Activated CD4-positive, alpha-beta T cell treated with anti-CD3 and anti-CD28 coated beads for 36 hours (primary cell): ENCODE results near the gene NT5C. TPM values are rescaled to one million over a fixed set of nuclear protein-coding genes. Genes with fewer than 3 reads are reported as not detected.
"Not testable (repeated sequence)": the region's sequence is repeated elsewhere in the genome, so short reads cannot be mapped to it uniquely, and the experiment has no call there.

Experiments
- ATAC-seq: fragments of 200-7000 bp; cut with Tn5 transposase; one replicate; pipeline ENCODE4 v1.10.0; 2021; ENCODE audit warnings: mild to moderate bottlenecking, moderate library complexity
- CTCF ChIA-PET: fragments of 350-600 bp; sonication (Branson Sonifier 250); formaldehyde crosslinking; loops from one replicate; lab custom pipeline; 2021; ENCODE audit warnings: antibody characterized with exemption; lab: Charles Lee
- POLR2A ChIA-PET: fragments of 350-600 bp; sonication (Branson Sonifier 250); formaldehyde crosslinking; loops from one replicate; lab custom pipeline; 2021; ENCODE audit warnings: antibody characterized with exemption, inconsistent platforms; lab: Charles Lee
- DNase-seq: peaks from one replicate; pipeline ENCODE4 v3.0.0-alpha.2; 2020
- H3K27ac Mint-ChIP-seq: one replicate; pipeline ENCODE4 v1.8.0; 2021; ENCODE audit warnings: mixed read lengths
- H3K27me3 Mint-ChIP-seq: one replicate; pipeline ENCODE4 v1.8.0; 2021; ENCODE audit warnings: mixed read lengths
- H3K36me3 Mint-ChIP-seq: one replicate; pipeline ENCODE4 v1.8.0; 2021; ENCODE audit warnings: low read depth, mixed read lengths
- H3K4me1 Mint-ChIP-seq: one replicate; pipeline ENCODE4 v1.8.0; 2021; ENCODE audit warnings: mixed read lengths
- H3K4me3 Mint-ChIP-seq: one replicate; pipeline ENCODE4 v1.8.0; 2021; ENCODE audit warnings: mild to moderate bottlenecking, moderate library complexity, mixed read lengths
- H3K9me3 Mint-ChIP-seq: one replicate; pipeline ENCODE4 v1.8.0; 2021; ENCODE audit warnings: low read depth, mixed read lengths
- intact Hi-C, 2 experiments: fragments of 100-400 bp; cut with DNase I in 1 of 2; cut with micrococcal nuclease in 1 of 2; formaldehyde crosslinking; loops; one replicate each; pipeline versions ENCODE4 v1.14.2 to v1.15.1; 2022 to 2024; cut with DNase I, micrococcal nuclease
- total RNA-seq, 2 experiments: library from RNA; stranded (reverse); gene quantifications; one replicate each; pipeline ENCODE4 v1.2.3, GENCODE V29; 2021

Gene NT5C
- total RNA-seq: 10 to 100 TPM; 51.7 to 61.5 TPM

- intact Hi-C loops: loop anchor here (1.0 to 5.0 kb wide), 8 partner anchors 17 to 169 kb away; partner anchors contain the start of genes ARMC7 (in 1 of the 2), GGA3 (in 1 of the 2), JPT1 (in 1 of the 2) and MRPS7 (in 1 of the 2)
- Mint-ChIP-seq H3K9me3 (no peaks in the 10 kb centered on the region), H3K4me3 (peak within 1 kb of the TSS; percentile 83), H3K27ac (peak within 1 kb of the TSS; percentile 90), H3K36me3 (peaks cover 23% of the 10 kb centered on the region), H3K27me3 (no peaks in the 10 kb centered on the region), H3K4me1 (peaks cover 11% of the 10 kb centered on the region)
- POLR2A ChIA-PET: interaction anchor here (0.5 to 1.8 kb wide), 5 partner anchors 13 to 207 kb away, joined by 3 to 9 read pairs (median 4); partner anchors contain the start of gene JPT1
- ATAC-seq (peak; percentile 82), DNase-seq (peak; percentile 84)
- CTCF ChIA-PET: interaction anchor here (0.6 to 7.0 kb wide), 22 partner anchors 11 to 281 kb away, joined by 3 to 72 read pairs (median 4); partner anchors contain the start of genes ARMC7, GGA3 and MRPS7
Observed at GRCh38 chr17:75131278-75132017, at the start of gene NT5C. Gene NT5C (minus strand): TSS chr17:75131742. CDS start chr17:75131707, 35 bp downstream.

DNA sequence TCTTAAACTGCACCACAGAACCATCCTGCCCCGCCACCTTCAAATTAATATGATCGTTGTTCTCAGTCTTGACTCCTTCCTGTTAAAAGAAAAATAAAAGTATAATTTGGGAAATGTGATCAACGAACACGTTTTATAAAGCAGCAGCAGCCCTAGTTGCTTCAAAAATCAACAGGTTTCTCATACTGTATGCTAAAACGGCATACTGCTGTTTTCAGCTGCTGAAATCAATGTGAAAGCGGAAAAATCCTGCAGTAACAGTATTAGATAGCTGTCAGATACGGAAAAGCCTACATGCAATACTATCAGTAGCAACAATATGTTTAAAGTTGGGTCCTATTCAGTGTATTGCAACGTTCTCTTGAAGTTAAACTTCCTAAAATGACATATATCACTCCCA, 49.6 kb upstream of the NT5C start:
- peak overlapping the region; percentile 97 for H3K4me3 Mint-ChIP-seq
- CTCF ChIA-PET: interaction anchor here (0.5 to 2.9 kb wide), 7 partner anchors 10 to 80 kb away, joined by 3 to 17 read pairs (median 4); partner anchors contain the start of genes GGA3 and MRPS7
- H3K9me3 Mint-ChIP-seq: no peaks in the 10 kb centered on the region
- intact Hi-C loops: loop anchor here (5.0 to 10.0 kb wide), 3 partner anchors 146 to 434 kb away; partner anchors contain the start of gene NHERF1 (in 1 of the 2)
- ATAC-seq (no peak), DNase-seq (no peak)
- peaks cover 45% of the 10 kb centered on the region for H3K4me1 Mint-ChIP-seq
- peaks cover 39% of the 10 kb centered on the region for H3K36me3 Mint-ChIP-seq
- POLR2A ChIA-PET: interaction anchor here (1.0 to 1.6 kb wide), 3 partner anchors 9 to 20 kb away, joined by 4 read pairs; no protein-coding TSS in a partner anchor
- H3K27ac Mint-ChIP-seq: peak overlapping the region; percentile 92
- no peaks in the 10 kb centered on the region for H3K27me3 Mint-ChIP-seq

DNA sequence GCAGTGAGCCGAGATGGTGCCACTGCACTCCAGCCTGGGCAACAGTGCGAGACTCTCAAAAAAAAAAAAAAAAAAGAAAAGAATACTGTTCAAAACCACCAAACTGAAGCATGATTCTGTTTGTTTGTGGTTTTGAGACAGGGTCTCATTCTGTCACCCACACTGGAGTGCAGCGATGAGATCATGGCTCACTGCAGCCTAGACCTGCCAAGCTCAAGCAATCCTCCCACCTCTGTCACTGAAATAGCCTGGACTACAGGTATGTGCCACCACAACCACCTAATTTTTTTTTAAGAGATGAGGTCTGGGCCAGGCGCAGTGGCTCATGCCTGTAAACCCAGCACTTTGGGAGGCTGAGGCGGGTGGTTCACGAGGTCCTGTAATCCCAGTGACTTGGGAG, 46.9 kb upstream of the NT5C start:
- peaks cover 60% of the 10 kb centered on the region for H3K36me3 Mint-ChIP-seq
- CTCF ChIA-PET: no interaction called here

DNA sequence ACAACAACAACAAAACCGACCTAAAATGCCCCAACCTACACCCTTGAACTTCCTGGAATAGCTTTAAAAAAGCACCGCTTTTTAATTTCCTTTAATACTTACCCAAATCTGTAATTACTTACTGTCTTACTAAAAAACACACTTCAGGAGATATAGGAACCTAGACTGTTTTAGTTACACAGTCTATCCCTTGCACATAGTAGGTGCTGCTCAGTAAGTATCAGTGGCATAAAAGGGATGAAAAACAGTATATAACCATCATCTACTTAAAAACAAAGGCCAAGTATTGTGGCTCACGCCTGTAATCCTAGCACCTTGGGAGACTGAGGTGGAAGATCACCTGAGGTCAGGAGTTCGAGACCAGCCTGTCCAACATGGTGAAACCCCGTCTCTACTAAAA, 45.1 kb upstream of the NT5C start:
- intact Hi-C loops: no loop called here
- Mint-ChIP-seq H3K27me3 (no peaks in the 10 kb centered on the region), H3K4me1 (peaks cover 39% of the 10 kb centered on the region), H3K9me3 (no peaks in the 10 kb centered on the region), H3K36me3 (peaks cover 70% of the 10 kb centered on the region), H3K4me3 (no peak overlapping the region), H3K27ac (no peak overlapping the region)
- ChIA-PET POLR2A (interaction anchor here (0.6 to 0.8 kb wide), 2 partner anchors 22 to 113 kb away, joined by 4 read pairs; partner anchors contain the start of genes JPT1 and SLC25A19), CTCF (interaction anchor here (0.7 to 8.3 kb wide), 4 partner anchors 12 to 215 kb away, joined by 3 to 61 read pairs (median 5); no protein-coding TSS in a partner anchor)
- ATAC-seq (no peak), DNase-seq (no peak)

More for the DNA sequence above, 46.9 kb upstream of the NT5C start:
- Mint-ChIP-seq H3K27me3 (no peaks in the 10 kb centered on the region), H3K27ac (no peak overlapping the region), H3K4me1 (peaks cover 36% of the 10 kb centered on the region), H3K4me3 (no peak overlapping the region), H3K9me3 (no peaks in the 10 kb centered on the region)
- DNase-seq (no peak), ATAC-seq (no peak)
- intact Hi-C loops: no loop called here
- POLR2A ChIA-PET: interaction anchor here (0.7 to 0.8 kb wide), 3 partner anchors 26 to 185 kb away, joined by 3 to 11 read pairs (median 5); partner anchors contain the start of gene NUP85

GRCh38 chr17:75174996-75175395, 43.5 kb upstream of the NT5C start:
- Mint-ChIP-seq H3K4me3 (no peak overlapping the region), H3K27me3 (no peaks in the 10 kb centered on the region), H3K9me3 (no peaks in the 10 kb centered on the region), H3K4me1 (peaks cover 28% of the 10 kb centered on the region), H3K27ac (no peak overlapping the region), H3K36me3 (peaks cover 61% of the 10 kb centered on the region)
- ATAC-seq (no peak), DNase-seq (no peak)
- POLR2A ChIA-PET: no interaction called here
- CTCF ChIA-PET: interaction anchor here (0.6 to 9.3 kb wide), 6 partner anchors 16 to 137 kb away, joined by 3 to 154 read pairs (median 3); partner anchors contain the start of gene NT5C
- intact Hi-C loops: no loop called here

DNA sequence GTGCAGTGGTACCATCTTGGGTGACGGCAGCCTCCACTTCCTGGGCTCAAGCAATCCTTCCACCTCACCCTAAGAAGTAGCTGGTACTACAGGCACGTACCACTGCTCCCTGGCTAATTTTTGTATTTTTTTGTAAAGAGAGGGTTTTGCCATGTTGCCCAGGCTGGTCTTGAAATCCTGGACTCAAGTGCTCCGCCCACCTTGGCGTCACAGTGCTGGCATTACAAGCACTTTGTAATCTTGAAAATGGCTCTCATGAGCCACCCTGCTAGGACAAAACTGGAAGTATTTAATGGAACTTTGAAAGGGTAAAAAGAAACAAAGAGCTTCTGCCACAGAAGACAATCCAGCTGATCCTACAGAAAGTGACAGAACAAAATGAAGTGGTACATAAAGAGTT, 42.0 kb upstream of the NT5C start:
- no peak for ATAC-seq
- DNase-seq: no peak
- CTCF ChIA-PET: interaction anchor here (0.6 to 9.3 kb wide), 9 partner anchors 10 to 382 kb away, joined by 3 to 154 read pairs (median 6); partner anchors contain the start of genes GGA3 and SUMO2
- POLR2A ChIA-PET: interaction anchor here (0.6 to 1.2 kb wide), 4 partner anchors 11 to 163 kb away, joined by 3 to 7 read pairs (median 5); partner anchors contain the start of gene JPT1
- H3K4me1 Mint-ChIP-seq: peaks cover 14% of the 10 kb centered on the region
- no peak overlapping the region for H3K4me3 Mint-ChIP-seq
- intact Hi-C loops: no loop called here
- H3K27me3 Mint-ChIP-seq: no peaks in the 10 kb centered on the region
- peaks cover 50% of the 10 kb centered on the region for H3K36me3 Mint-ChIP-seq
- no peak overlapping the region for H3K27ac Mint-ChIP-seq
- no peaks in the 10 kb centered on the region for H3K9me3 Mint-ChIP-seq

DNA sequence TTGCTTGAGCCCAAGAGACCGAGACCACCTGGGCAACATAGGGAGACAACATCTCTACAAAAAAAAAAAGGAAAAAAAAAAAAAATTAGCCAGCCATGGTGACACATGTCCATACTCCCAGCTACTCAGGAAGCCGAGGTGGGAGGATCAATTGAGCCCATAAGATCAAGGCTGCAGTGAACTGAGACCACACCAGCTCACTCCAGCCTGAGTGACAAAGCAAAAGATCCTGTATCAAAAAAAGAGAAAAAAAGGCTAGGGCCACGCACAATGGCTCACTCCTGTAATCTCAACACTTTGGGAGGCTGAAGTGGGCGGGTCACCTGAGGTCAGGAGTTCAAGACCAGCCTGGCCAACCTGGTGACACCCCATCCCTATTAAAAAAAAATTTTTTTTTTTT, 37.5 kb upstream of the NT5C start:
- POLR2A ChIA-PET: interaction anchor here (0.7 kb wide), 1 partner anchor 54 kb away, joined by 10 read pairs; no protein-coding TSS in a partner anchor
- H3K27ac Mint-ChIP-seq: no peak overlapping the region
- peaks cover 40% of the 10 kb centered on the region for H3K36me3 Mint-ChIP-seq
- intact Hi-C loops: no loop called here
- H3K4me3 Mint-ChIP-seq: no peak overlapping the region
- no peaks in the 10 kb centered on the region for H3K9me3 Mint-ChIP-seq
- no peak for ATAC-seq
- H3K4me1 Mint-ChIP-seq: peaks cover 14% of the 10 kb centered on the region
- CTCF ChIA-PET: interaction anchor here (0.6 to 9.3 kb wide), 6 partner anchors 20 to 121 kb away, joined by 3 to 154 read pairs (median 5); no protein-coding TSS in a partner anchor
- no peaks in the 10 kb centered on the region for H3K27me3 Mint-ChIP-seq
- DNase-seq: no peak

DNA sequence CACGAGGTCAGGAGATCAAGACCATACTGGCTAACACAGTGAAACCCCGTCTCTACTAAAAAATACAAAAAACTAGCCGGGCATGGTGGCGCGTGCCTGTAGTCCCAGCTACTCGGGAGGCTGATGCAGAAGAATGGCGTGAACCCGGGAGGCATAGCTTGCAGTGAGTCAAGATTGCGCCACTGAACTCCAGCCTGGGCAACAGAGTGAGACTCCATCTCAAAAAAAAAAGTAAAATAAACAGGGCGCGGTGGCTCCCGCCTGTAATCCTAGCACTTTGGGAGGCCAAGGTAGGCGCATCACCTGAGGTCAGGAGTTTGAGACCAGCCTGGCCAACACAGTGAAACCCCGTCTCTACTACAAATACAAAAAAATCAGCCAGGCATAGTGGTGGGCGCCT, 33.1 kb upstream of the NT5C start:
- H3K4me1 Mint-ChIP-seq, H3K27me3 Mint-ChIP-seq, H3K27ac Mint-ChIP-seq, intact Hi-C loops, DNase-seq, ATAC-seq, H3K9me3 Mint-ChIP-seq, H3K4me3 Mint-ChIP-seq: not testable (repeated sequence)
- H3K36me3 Mint-ChIP-seq: peaks cover 21% of the 10 kb centered on the region
- ChIA-PET CTCF (interaction anchor here (0.6 to 0.9 kb wide), 3 partner anchors 50 to 97 kb away, joined by 3 to 6 read pairs (median 4); no protein-coding TSS in a partner anchor), POLR2A (interaction anchor here (2.2 kb wide), 1 partner anchor 10 kb away, joined by 7 read pairs; the partner anchor contains the start of gene JPT1)

GRCh38 chr17:75163074-75163473, 31.5 kb upstream of the NT5C start:
- no peaks in the 10 kb centered on the region for H3K27me3 Mint-ChIP-seq
- H3K36me3 Mint-ChIP-seq: peaks cover 21% of the 10 kb centered on the region
- intact Hi-C loops: no loop called here
- DNase-seq (no peak), ATAC-seq (no peak)
- ChIA-PET POLR2A (interaction anchor here (1.0 to 2.2 kb wide), 2 partner anchors 8 to 9 kb away, joined by 3 to 7 read pairs (median 3); partner anchors contain the start of gene JPT1), CTCF (interaction anchor here (1.3 to 1.5 kb wide), 2 partner anchors 48 to 49 kb away, joined by 4 to 5 read pairs; no protein-coding TSS in a partner anchor)
- no peaks in the 10 kb centered on the region for H3K9me3 Mint-ChIP-seq
- H3K4me3 Mint-ChIP-seq: no peak overlapping the region
- H3K4me1 Mint-ChIP-seq: peaks cover 5% of the 10 kb centered on the region
- no peak overlapping the region for H3K27ac Mint-ChIP-seq

GRCh38 chr17:75160211-75160610, 28.7 kb upstream of the NT5C start:
- Mint-ChIP-seq H3K27ac (no peak overlapping the region), H3K4me3 (no peak overlapping the region), H3K4me1 (peaks cover 10% of the 10 kb centered on the region), H3K9me3 (no peaks in the 10 kb centered on the region), H3K27me3 (no peaks in the 10 kb centered on the region), H3K36me3 (peaks cover 5% of the 10 kb centered on the region)
- intact Hi-C loops: no loop called here
- ChIA-PET POLR2A (no interaction called here), CTCF (interaction anchor here (0.7 to 2.3 kb wide), 2 partner anchors 46 to 50 kb away, joined by 3 to 8 read pairs; no protein-coding TSS in a partner anchor)
- DNase-seq (no peak), ATAC-seq (no peak)
